Esophagus squamous epithelium (tissue), 5 donors: ENCODE measurements around the gene ELP4. TPM values are rescaled to one million over a fixed set of nuclear protein-coding genes. Genes with fewer than 3 reads are reported as not detected.

ENCODE experiments used
- DNase-seq: peaks from one replicate; lab custom pipeline; 2025; lab: John Stamatoyannopoulos, UW
- H3K27ac ChIP-seq, 4 donors: fragments of 200-600 bp; sonication (generic); one replicate each; pipeline ENCODE4 v1.5.1; 2016 to 2019; ENCODE audit warnings: mild to moderate bottlenecking in 1 of 4
- H3K27me3 ChIP-seq, 4 donors: fragments of 200-600 bp; sonication (generic); 1 replicate in 3 of 4; 2 replicates in 1 of 4; pipeline versions ENCODE4 v1.5.1 to v1.6.0; 2017 to 2021; ENCODE audit warnings: antibody characterized with exemption in 1 of 4
- H3K36me3 ChIP-seq, 3 donors: fragments of 200-600 bp; sonication (generic); one replicate each; pipeline ENCODE4 v1.5.1; 2016 to 2019
- H3K4me1 ChIP-seq, 3 donors: fragments of 200-600 bp; sonication (generic); one replicate each; pipeline ENCODE4 v1.5.1; 2017 to 2019
- H3K4me3 ChIP-seq, 4 donors: fragments of 200-600 bp; sonication (generic); 1 replicate in 3 of 4; 2 replicates in 1 of 4; pipeline ENCODE4 v1.5.1; 2016 to 2019; ENCODE audit warnings: mild to moderate bottlenecking in 2 of 4, moderate library complexity in 1 of 4
- H3K9me3 ChIP-seq, 3 donors: fragments of 200-600 bp; sonication (generic); one replicate each; pipeline ENCODE4 v1.5.1; 2016 to 2019
- CTCF ChIP-seq, 6 experiments: fragments of 450-650 bp in 4 of 6; fragments of 200-600 bp in 2 of 6; sonication (generic) in 2 of 6; IDR thresholded peaks; one replicate each; pipeline ENCODE4 v1.5.1; 2016 to 2019; ENCODE audit warnings: antibody characterized with exemption in 6 of 6, mild to moderate bottlenecking in 4 of 6, moderate library complexity in 4 of 6
- POLR2A ChIP-seq, 4 donors: fragments of 450-650 bp; IDR thresholded peaks; one replicate each; pipeline ENCODE4 v1.6.1; 2017; ENCODE audit warnings: antibody characterized with exemption in 4 of 4, mild to moderate bottlenecking in 4 of 4, moderate library complexity in 3 of 4
- WGBS, 2 donors: methylation state at CpG; one replicate each; pipeline ENCODE4 v1.1.5; 2018; 5-methylcytosine and 5-hydroxymethylcytosine counted together
- intact Hi-C: fragments of 100-400 bp; cut with DNase I; formaldehyde crosslinking; loops from one replicate; pipeline ENCODE4 v1.15.0; 2022
- total RNA-seq, 4 donors: library from RNA; depleted of rRNA; stranded (reverse); fragments of >200 nt; gene quantifications; one replicate each; pipeline ENCODE4 v1.1.0, GENCODE V29; 2016
- donor health status: DM: yes; HTN: yes; CAD: no.

Gene ELP4
- total RNA-seq, 4 donors from 2014 or later, result 15.7 to 24.6 (median 23.9) TPM

GRCh38 chr11:31680770-31681169 is 171.2 kb downstream of the ELP4 start:
- Histone ChIP-seq H3K9me3 (no peaks in the 10 kb centered on the region), H3K27ac (no peak overlapping the region), H3K4me3 (no peak overlapping the region), H3K4me1 (no peaks in the 10 kb centered on the region), H3K36me3 (no peaks in the 10 kb centered on the region), H3K27me3 (no peaks in the 10 kb centered on the region)
- DNase-seq, result no peak
- TF ChIP-seq POLR2A (IDR thresholded peaks at IDR 0.05), result no peak
- no peak for TF ChIP-seq CTCF (IDR thresholded peaks at IDR 0.05)
- intact Hi-C loops, result no loop called here
- WGBS, 2 donors, result 93 to 97% methylated on average over 3 of the region's 3 CpGs

- Histone ChIP-seq H3K27ac (no peak overlapping the region), H3K27me3 (no peaks in the 10 kb centered on the region), H3K9me3 (no peaks in the 10 kb centered on the region), H3K36me3 (no peaks in the 10 kb centered on the region), H3K4me1 (no peaks in the 10 kb centered on the region), H3K4me3 (no peak overlapping the region)
- intact Hi-C loops, result no loop called here
- 93 to 97% methylated on average over 1 of the region's 1 CpG for WGBS, 2 donors
- DNase-seq, result no peak
- no peak for TF ChIP-seq CTCF (IDR thresholded peaks at IDR 0.05)
- TF ChIP-seq POLR2A (IDR thresholded peaks at IDR 0.05), result no peak
Measured at GRCh38 chr11:31687256-31687655, 177.7 kb downstream of the ELP4 start.

- intact Hi-C loops, result no loop called here
- no peaks in the 10 kb centered on the region for H3K27me3 ChIP-seq
- TF ChIP-seq CTCF (IDR thresholded peaks at IDR 0.05), result no peak
- TF ChIP-seq POLR2A (IDR thresholded peaks at IDR 0.05), result no peak
- DNase-seq, result no peak
- no peak overlapping the region for H3K4me3 ChIP-seq
- WGBS, 2 donors, result 85 to 89% methylated on average over 4 of the region's 4 CpGs
- no peaks in the 10 kb centered on the region for H3K9me3 ChIP-seq
- H3K4me1 ChIP-seq, result no peaks in the 10 kb centered on the region
- H3K36me3 ChIP-seq, result no peaks in the 10 kb centered on the region
- no peak overlapping the region for H3K27ac ChIP-seq
Measured at GRCh38 chr11:31687861-31688260, 178.3 kb downstream of the ELP4 start.

GRCh38 chr11:31689559-31689958 is 180.0 kb downstream of the ELP4 start:
- no peak for TF ChIP-seq POLR2A (IDR thresholded peaks at IDR 0.05)
- Histone ChIP-seq H3K4me3 (no peak overlapping the region), H3K27me3 (no peaks in the 10 kb centered on the region), H3K27ac (no peak overlapping the region), H3K36me3 (no peaks in the 10 kb centered on the region), H3K4me1 (no peaks in the 10 kb centered on the region), H3K9me3 (no peaks in the 10 kb centered on the region)
- intact Hi-C loops, result no loop called here
- DNase-seq, result no peak

GRCh38 chr11:31690041-31690440 is 180.5 kb downstream of the ELP4 start:
- 79 to 84% methylated on average over 2 of the region's 2 CpGs for WGBS, 2 donors

More at GRCh38 chr11:31690041-31690440, 180.5 kb downstream of the ELP4 start:
- no peaks in the 10 kb centered on the region for H3K9me3 ChIP-seq
- no peak overlapping the region for H3K4me3 ChIP-seq
- no peaks in the 10 kb centered on the region for H3K4me1 ChIP-seq
- H3K27ac ChIP-seq, result no peak overlapping the region
- intact Hi-C loops, result no loop called here
- TF ChIP-seq POLR2A (IDR thresholded peaks at IDR 0.05) (no peak), CTCF (IDR thresholded peaks at IDR 0.05) (no peak)
- no peaks in the 10 kb centered on the region for H3K36me3 ChIP-seq
- no peaks in the 10 kb centered on the region for H3K27me3 ChIP-seq
- no peak for DNase-seq
